Central memory CD8-positive, alpha-beta T cell (primary cell): ENCODE measurements around the gene IRF2BP1.

ENCODE experiments used
- ATAC-seq: fragments of 150-1000 bp; cut with Tn5 transposase; replicated peaks from 2 replicates; pipeline ENCODE4 v1.10.0; 2022; ENCODE audit warnings: mild to moderate bottlenecking, moderate FRiP score, moderate number of reproducible peaks; ENCODE audit not compliant: poor library complexity, severe bottlenecking; ENCODE audit errors: extremely low read depth
- DNase-seq, 2 donors: peaks; one replicate each; pipeline ENCODE4 v3.0.0; 2021; ENCODE audit warnings: low spot score in 2 of 2
- H3K27ac Mint-ChIP-seq: one replicate; pipeline ENCODE4 v1.8.0; 2022; ENCODE audit warnings: low read depth, mild to moderate bottlenecking, moderate library complexity, mixed read lengths
- H3K27me3 Mint-ChIP-seq: one replicate; pipeline ENCODE4 v1.8.0; 2022; ENCODE audit warnings: mixed read lengths
- H3K36me3 Mint-ChIP-seq: one replicate; pipeline ENCODE4 v1.8.0; 2022; ENCODE audit warnings: mild to moderate bottlenecking, moderate library complexity, mixed read lengths; ENCODE audit not compliant: insufficient read depth
- H3K4me1 Mint-ChIP-seq: one replicate; pipeline ENCODE4 v1.8.0; 2022; ENCODE audit warnings: mixed read lengths
- H3K4me3 Mint-ChIP-seq: one replicate; pipeline ENCODE4 v1.8.0; 2022; ENCODE audit warnings: mild to moderate bottlenecking, moderate library complexity, mixed read lengths
- H3K9me3 Mint-ChIP-seq: one replicate; pipeline ENCODE4 v1.8.0; 2022; ENCODE audit warnings: mixed read lengths

Gene IRF2BP1

DNA sequence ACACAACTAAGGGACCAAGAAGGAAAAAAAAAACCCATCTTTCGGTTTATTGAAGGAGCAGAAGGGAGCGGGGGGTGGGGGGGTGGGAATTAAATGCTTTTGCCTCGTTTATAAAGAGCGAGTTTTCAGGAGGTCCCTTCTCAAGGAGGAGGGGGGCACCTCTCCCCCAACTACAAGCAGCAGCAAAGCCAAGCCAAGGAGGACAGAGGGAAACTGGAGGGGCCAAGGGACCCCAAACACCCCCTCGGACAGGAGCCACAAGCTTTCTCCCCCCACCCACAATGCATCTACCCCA, 2.4 kb downstream of the IRF2BP1 start:
- ATAC-seq = no peak
- H3K27ac Mint-ChIP-seq = peak overlapping the region; percentile 26
- peaks cover 24% of the 10 kb centered on the region for H3K4me1 Mint-ChIP-seq
- H3K27me3 Mint-ChIP-seq = peaks cover 7% of the 10 kb centered on the region
- H3K36me3 Mint-ChIP-seq = peaks cover 10% of the 10 kb centered on the region
- DNase-seq = no peak
- H3K9me3 Mint-ChIP-seq = no peaks in the 10 kb centered on the region
- H3K4me3 Mint-ChIP-seq = peak overlapping the region; percentile 68

DNA sequence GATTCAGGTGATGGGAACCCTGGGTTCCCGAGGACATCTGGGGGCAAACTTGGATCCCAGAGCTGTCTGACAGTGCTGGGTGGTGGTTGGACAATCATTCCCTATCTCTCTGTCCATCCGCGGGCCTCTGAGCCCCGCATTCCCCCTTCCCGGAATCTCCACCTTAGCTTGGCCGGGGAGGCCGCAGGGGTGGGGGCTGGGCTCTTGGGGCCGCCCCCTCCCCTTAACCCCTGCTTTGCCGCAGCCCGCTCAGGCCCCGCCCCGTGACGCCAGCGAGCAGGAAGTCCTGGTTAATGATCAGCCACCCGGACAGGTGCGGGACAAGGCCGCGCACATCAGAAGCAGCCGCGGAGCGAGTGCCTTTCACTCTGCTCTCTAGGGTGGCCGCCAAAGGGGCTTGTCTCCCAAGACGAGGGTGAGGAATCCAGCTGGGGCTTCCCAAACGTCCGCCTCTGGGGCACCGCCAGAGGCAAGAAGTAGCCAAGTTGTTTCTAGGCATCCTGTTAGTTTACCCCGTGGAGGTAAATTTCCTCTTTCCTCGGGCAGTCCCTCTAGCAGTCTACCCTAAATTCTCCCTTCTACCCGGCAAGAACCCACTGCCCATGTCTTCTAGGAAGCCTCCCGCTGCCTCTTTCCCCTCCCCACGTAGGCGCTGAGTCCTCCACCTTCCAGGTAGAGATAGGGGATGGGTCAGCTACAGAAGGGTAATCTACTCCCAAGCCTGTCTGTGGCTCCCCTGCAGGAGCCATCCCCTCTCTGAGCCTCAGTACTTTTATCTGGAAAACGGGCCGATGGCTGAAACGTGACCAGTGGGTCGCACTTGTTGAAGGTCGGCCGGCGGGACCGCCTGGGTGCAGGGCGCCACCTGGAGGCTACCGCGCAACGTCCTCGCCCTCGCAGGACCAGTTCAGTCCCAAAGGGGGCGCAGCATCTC, 3.0 kb downstream of the IRF2BP1 start:
- no peak for ATAC-seq
- H3K27ac Mint-ChIP-seq = peak overlapping the region; percentile 26
- DNase-seq = peak; percentile 74 to 88
- H3K4me3 Mint-ChIP-seq = peak overlapping the region; percentile 68
- peaks cover 10% of the 10 kb centered on the region for H3K36me3 Mint-ChIP-seq
- peaks cover 24% of the 10 kb centered on the region for H3K4me1 Mint-ChIP-seq
- no peaks in the 10 kb centered on the region for H3K9me3 Mint-ChIP-seq
- H3K27me3 Mint-ChIP-seq = peaks cover 13% of the 10 kb centered on the region

DNA sequence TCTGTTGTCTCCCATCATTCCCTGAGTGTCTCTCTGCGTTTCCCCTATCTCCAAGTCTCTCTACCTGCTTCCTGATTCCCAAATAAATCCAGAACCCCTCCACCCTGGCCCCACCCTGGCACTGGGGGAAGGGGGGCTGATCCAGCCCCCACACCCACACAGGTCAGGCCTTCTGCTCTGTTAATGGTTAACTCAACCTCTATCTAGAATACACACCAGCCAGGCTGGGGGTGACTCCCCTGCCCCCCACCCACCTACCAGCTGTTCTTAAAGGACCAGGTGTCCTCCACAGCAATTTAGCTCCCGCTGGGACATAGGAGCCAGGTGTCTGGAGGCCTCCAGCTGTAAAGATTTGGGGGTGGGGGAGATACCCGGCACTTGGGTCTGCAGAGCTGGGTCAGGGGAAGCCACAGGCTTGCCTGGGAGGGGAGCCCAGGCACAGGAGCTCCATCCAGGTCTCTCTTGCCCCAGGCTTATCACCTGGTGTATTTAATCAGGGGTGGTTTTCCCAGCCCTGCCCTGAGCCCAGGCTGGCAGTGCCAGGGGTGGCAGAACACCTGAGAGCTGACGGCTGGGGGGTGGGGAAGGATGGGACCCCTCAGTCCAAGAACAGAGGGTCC, 3.9 kb downstream of the IRF2BP1 start:
- no peak for DNase-seq
- H3K4me1 Mint-ChIP-seq = peaks cover 24% of the 10 kb centered on the region
- peaks cover 10% of the 10 kb centered on the region for H3K36me3 Mint-ChIP-seq
- no peaks in the 10 kb centered on the region for H3K9me3 Mint-ChIP-seq
- no peak for ATAC-seq
- H3K27ac Mint-ChIP-seq = no peak overlapping the region
- H3K27me3 Mint-ChIP-seq = peaks cover 14% of the 10 kb centered on the region
- H3K4me3 Mint-ChIP-seq = no peak overlapping the region

DNA sequence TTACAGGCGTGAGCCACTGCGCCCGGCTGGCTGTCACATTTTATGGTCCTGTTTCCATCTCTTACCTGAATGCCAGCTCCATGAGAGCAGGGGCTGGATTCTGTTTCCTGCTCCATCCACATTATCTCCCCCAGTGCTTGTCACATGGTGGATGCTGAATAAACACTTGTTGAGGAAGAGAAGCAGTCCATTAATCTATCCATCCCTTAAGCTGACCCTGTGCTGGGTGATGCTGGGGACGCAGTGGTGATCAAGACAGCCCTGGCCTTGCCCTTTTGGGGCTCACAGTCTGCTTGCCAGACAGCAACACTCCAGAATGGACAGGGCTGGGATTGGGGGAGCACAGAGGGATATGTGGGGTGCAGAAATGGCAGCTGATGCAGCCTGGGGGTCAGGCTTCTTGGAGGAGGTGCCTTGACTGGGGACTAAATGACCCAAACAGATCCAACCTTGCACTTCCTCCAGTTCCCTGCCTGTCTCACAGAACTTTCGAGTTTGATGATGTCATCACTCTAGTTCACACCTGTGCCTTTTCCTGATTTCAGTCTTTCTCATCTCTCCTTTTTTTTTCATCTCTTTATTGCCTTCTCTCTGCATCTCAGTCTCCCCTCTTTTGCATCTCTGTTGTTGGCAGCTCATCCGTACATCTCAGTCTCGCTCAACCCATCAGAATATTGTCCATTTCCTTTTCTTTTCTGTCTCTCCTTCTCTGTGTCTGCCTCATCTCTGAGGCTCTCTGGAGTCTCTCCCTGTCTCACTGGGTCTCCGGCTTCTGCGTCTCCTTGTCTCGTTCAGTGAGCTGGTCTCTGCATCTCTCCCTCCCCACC, 4.6 kb downstream of the IRF2BP1 start:
- Mint-ChIP-seq H3K36me3 (peaks cover 8% of the 10 kb centered on the region), H3K9me3 (no peaks in the 10 kb centered on the region)
- ATAC-seq = no peak

DNA sequence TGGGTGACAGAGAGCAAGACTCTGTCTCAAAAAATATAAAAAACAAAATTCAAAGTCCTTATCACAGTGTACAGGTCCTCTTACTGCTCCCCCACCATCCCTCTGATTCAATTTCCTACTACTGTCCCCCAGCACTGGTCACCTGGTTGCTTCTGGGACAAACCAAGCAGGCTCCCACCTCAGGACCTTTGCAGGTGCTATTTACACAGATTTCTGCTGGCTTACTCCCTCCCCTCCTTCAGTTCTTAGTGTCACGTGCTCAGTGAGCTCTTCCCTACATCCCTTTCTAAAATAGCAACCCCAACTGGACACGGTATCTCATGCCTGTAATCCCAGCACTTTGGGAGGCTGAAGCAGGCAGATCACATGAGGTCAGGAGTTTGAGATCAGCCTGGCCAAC, 6.0 kb downstream of the IRF2BP1 start:
- H3K4me1 Mint-ChIP-seq = peaks cover 19% of the 10 kb centered on the region
- no peak overlapping the region for H3K27ac Mint-ChIP-seq
- no peak for DNase-seq
- H3K36me3 Mint-ChIP-seq = peaks cover 3% of the 10 kb centered on the region
- no peak for ATAC-seq
- H3K27me3 Mint-ChIP-seq = peaks cover 32% of the 10 kb centered on the region
- H3K9me3 Mint-ChIP-seq = no peaks in the 10 kb centered on the region
- no peak overlapping the region for H3K4me3 Mint-ChIP-seq

More for the DNA sequence above, 4.6 kb downstream of the IRF2BP1 start:
- no peak for DNase-seq
- no peak overlapping the region for H3K27ac Mint-ChIP-seq
- H3K4me1 Mint-ChIP-seq = peaks cover 20% of the 10 kb centered on the region
- peaks cover 19% of the 10 kb centered on the region for H3K27me3 Mint-ChIP-seq
- H3K4me3 Mint-ChIP-seq = no peak overlapping the region

DNA sequence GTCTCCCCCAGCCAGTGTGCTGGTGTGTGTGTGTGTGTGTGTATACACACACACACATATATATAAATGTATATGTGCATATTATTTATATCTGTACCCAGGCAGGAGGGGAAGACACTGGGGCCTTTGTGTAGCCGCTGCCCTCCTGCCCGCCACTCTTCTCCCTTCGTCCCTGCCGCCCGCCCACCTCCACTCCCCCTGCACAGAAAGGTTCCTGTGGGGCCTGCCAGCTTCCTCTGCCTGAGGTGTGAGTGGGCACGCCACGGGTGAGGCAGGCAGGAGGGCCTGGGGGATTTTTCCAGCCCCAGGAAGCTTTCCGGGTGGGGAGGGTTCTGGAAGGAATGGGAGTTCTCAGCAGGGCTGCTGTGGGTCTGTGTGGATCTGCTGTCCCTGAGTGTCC, 6.9 kb downstream of the IRF2BP1 start:
- H3K27me3 Mint-ChIP-seq = peaks cover 40% of the 10 kb centered on the region

DNA sequence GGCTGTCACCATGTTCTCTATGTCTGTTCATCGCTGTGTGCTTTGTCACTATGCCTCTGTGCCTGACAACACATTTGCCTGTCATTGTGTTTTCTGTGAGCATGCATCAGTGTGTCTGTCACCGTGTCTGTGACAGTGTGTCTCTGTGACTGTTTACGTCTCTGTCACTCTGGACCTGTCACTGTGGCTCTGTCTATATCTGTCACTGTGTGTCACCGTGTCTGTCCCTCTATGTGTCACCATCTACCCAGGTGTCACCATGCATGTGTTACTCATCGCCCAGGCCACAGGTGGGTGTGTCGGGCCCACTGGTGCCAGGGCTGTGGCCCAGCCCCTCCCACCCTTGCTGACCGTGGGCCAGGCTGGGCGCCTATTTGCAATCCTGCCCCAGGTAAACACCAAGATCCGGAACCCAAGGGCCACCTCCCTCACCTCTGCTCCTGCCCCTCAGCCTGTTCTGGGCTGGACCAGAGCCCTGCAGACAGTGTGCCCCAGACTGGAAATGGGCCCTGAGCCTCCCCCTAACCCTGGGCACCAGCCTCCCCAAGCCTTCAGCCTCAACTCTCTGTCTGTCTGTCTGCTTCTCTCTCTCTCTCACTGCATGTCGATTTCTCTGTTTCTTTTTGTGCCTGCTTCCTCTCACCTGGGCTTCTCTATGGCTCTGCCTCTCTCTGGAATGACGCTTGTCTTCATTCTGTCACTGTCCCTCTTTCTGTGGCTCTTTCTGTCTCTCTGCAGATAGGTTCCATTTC, 7.7 kb downstream of the IRF2BP1 start:
- DNase-seq = no peak
- ATAC-seq = no peak
- Mint-ChIP-seq H3K4me1 (peaks cover 12% of the 10 kb centered on the region), H3K4me3 (no peak overlapping the region), H3K36me3 (peaks cover 2% of the 10 kb centered on the region), H3K27ac (no peak overlapping the region), H3K9me3 (no peaks in the 10 kb centered on the region), H3K27me3 (peaks cover 40% of the 10 kb centered on the region)

More for the DNA sequence above, 6.9 kb downstream of the IRF2BP1 start:
- ATAC-seq = no peak
- Mint-ChIP-seq H3K36me3 (peaks cover 2% of the 10 kb centered on the region), H3K9me3 (no peaks in the 10 kb centered on the region), H3K4me1 (peaks cover 19% of the 10 kb centered on the region), H3K27ac (no peak overlapping the region), H3K4me3 (no peak overlapping the region)
- no peak for DNase-seq

DNA sequence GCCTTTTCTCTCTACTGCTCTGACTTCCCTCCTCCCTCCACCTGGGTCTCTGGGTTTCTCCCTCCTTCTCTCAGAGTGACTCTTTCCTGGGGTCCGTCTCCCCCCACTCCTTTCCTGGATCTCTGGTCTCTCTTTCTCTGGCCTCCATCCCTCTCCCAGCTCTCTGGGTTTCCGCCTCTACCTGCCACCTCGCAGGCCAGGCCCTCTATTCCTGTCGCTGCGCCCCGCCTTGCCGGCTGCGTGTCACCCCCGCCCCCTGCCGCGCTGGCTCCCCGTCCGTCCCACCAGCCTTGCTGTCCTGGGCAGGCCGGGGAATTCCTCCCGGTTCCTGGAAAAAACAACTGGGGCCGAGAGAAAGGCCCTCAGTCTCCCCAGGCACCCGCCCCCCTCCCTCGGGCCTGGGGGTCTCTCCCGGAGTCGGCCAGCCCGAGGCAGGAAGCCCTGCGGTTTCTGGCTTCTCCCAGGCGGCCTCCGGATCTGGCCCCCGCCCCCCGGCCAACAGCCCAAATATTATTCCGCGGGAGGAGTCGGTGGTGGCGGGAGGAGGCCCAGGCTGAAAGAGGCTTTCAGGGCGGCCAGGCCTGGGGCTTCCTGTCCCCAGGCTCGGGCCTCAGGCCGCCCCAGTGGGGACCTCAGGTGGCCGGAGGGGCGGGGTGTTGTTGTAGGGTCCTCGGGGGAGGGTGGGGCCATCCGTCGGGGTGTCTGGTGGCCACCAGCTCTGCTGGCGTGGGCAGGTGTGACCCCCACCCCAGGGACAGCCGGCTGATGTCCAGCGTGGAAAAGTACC, 9.3 kb downstream of the IRF2BP1 start:
- peak overlapping the region; percentile 9 for H3K27ac Mint-ChIP-seq
- peaks cover 8% of the 10 kb centered on the region for H3K4me1 Mint-ChIP-seq
- peaks cover 40% of the 10 kb centered on the region for H3K27me3 Mint-ChIP-seq
- no peak for ATAC-seq
- peaks cover under 1% of the 10 kb centered on the region for H3K36me3 Mint-ChIP-seq
- no peak overlapping the region for H3K4me3 Mint-ChIP-seq
- no peaks in the 10 kb centered on the region for H3K9me3 Mint-ChIP-seq
- no peak for DNase-seq

DNA sequence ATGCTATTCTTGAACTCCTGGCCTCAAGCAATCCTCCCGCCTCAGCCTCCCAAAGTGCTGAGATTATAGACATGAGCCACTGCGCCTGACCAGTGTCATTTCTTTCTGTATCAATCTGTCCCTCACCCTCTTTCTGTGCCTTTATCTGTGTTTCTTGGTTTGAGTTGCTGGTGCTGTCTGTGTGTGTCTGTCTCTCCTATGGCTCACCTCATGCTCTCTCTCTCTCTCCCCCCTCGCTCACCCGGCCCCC, 9.9 kb downstream of the IRF2BP1 start:
- Mint-ChIP-seq H3K36me3 (no peaks in the 10 kb centered on the region), H3K27me3 (peaks cover 40% of the 10 kb centered on the region), H3K9me3 (no peaks in the 10 kb centered on the region), H3K27ac (peak overlapping the region; percentile 9), H3K4me1 (peaks cover 8% of the 10 kb centered on the region), H3K4me3 (no peak overlapping the region)
- DNase-seq = no peak
- no peak for ATAC-seq

DNA sequence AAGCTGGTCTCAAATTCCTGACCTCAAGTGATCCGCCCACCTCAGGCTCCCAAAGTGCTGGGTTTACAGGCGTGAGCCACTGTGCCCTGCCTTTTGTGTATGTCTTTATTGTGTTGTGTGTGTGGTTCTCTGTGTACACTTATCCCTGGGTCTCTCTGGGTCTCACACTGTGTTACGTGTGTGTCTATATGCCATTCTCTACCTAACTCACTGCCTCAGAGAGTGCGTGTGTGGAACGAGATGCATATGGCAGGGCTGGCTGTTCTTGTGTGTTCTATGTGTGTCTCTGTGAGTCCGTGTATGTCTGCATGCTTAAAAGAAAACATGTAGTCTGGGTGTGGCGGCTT, 11.3 kb downstream of the IRF2BP1 start:
- DNase-seq (no peak), ATAC-seq (no peak)
- H3K36me3 Mint-ChIP-seq = no peaks in the 10 kb centered on the region
- H3K4me1 Mint-ChIP-seq = peaks cover 8% of the 10 kb centered on the region
- no peak overlapping the region for H3K27ac Mint-ChIP-seq
- H3K27me3 Mint-ChIP-seq = peaks cover 40% of the 10 kb centered on the region
- no peaks in the 10 kb centered on the region for H3K9me3 Mint-ChIP-seq
- H3K4me3 Mint-ChIP-seq = no peak overlapping the region

DNA sequence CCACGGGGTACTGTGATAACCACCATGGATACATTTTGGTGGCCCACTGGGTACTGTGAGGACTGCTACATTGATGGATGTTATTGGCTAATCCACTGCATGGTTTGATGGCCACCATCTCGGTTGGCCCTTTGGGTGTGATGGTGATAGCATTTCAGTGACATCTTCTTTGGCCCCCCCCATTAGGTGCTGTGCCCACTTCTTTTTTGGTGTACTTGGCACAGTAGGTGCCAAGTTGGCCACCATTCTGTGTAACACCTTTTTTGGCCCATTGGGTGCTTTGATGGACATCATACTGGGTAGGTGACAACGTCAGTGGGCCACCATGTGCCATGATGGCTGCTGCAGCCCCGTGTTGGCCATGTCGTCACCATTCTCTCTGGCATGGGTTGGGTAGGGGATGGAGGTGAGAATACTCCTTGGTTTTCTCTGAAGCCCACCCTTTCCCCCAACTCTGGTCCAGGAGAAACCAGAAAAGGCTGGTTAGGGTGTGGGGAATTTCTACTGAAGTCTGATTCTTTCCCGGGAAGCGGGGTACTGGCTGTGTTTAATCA, 12.6 kb downstream of the IRF2BP1 start:
- ATAC-seq = no peak
- no peak for DNase-seq
- Mint-ChIP-seq H3K9me3 (no peaks in the 10 kb centered on the region), H3K4me1 (peaks cover 8% of the 10 kb centered on the region), H3K27me3 (peaks cover 31% of the 10 kb centered on the region), H3K36me3 (no peaks in the 10 kb centered on the region), H3K27ac (no peak overlapping the region), H3K4me3 (no peak overlapping the region)
